Measurements from ENCODE around the gene MDFI. TPM values are rescaled to one million over a fixed set of nuclear protein-coding genes. Genes with fewer than 3 reads are reported as not detected.

MDFI gene
- total and polyA plus RNA-seq, 3 donors from 2014 or later, result 12.9 to 16.0 (median 15.1) TPM

DNA sequence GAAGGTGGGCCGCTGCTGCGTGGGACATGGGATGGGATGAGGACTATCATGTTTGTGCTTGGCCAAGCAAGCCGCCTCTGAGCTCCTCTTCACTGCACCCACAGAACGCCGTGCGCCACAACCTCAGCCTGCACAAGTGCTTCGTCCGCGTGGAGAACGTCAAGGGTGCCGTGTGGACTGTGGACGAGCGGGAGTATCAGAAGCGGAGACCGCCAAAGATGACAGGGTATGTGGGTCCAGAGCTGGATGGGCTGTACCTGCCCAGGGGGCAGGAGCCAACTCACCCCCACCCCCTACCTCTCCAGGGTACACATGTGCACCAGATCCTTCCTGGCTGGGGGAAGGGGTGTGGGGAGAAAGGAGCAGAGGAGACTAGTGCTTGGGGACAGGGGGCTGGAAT, 43.5 kb upstream of the MDFI start:
- no peak overlapping the region for H3K4me3 ChIP-seq
- H3K4me1 ChIP-seq, result peaks cover 3% of the 10 kb centered on the region
- H3K36me3 ChIP-seq (ENCODE audit: low read depth, missing control alignments), result no peaks in the 10 kb centered on the region
- TF ChIP-seq, protein P1, sequence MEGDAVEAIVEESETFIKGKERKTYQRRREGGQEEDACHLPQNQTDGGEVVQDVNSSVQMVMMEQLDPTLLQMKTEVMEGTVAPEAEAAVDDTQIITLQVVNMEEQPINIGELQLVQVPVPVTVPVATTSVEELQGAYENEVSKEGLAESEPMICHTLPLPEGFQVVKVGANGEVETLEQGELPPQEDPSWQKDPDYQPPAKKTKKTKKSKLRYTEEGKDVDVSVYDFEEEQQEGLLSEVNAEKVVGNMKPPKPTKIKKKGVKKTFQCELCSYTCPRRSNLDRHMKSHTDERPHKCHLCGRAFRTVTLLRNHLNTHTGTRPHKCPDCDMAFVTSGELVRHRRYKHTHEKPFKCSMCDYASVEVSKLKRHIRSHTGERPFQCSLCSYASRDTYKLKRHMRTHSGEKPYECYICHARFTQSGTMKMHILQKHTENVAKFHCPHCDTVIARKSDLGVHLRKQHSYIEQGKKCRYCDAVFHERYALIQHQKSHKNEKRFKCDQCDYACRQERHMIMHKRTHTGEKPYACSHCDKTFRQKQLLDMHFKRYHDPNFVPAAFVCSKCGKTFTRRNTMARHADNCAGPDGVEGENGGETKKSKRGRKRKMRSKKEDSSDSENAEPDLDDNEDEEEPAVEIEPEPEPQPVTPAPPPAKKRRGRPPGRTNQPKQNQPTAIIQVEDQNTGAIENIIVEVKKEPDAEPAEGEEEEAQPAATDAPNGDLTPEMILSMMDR (IDR thresholded peaks at IDR 0.05), result no peak
- no peak for TF ChIP-seq POLR2A (IDR thresholded peaks at IDR 0.05)
- H3K27ac ChIP-seq, result no peak overlapping the region
- H3K9me3 ChIP-seq, result no peaks in the 10 kb centered on the region
- DNase-seq, result no peak
- intact Hi-C loops (cut with DNase I; ENCODE audit: low total_unique reads), result loop anchor here (5.0 to 10.0 kb wide), 2 partner anchors 170 to 227 kb away; no protein-coding TSS in a partner anchor
- no peaks in the 10 kb centered on the region for H3K27me3 ChIP-seq
- 92 to 97% methylated on average over 9 to 15 of the region's 15 CpGs for WGBS, 2 donors

DNA sequence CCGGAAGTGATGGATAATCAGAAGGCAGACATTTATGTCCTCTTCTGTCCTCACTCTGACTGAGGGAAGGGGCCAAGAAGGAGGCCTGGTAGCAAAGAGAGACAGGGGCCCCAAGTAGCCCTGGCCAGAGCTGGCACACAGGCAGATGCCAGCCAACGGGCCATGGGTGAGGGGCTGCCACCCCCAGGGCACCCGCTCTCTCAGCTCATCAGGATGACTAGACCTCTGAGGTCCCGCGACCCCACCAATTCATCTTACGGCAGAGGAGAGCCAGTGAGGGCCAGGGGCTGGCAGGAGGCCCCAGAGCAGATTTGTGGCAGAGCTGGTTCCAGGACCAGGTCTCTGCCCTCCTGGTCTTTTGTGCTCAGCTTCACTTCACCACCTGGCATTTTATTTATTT, 43.1 kb upstream of the MDFI start:
- no peaks in the 10 kb centered on the region for H3K36me3 ChIP-seq (ENCODE audit: low read depth, missing control alignments)
- no peak for DNase-seq
- peaks cover 3% of the 10 kb centered on the region for H3K4me1 ChIP-seq
- no peak overlapping the region for H3K4me3 ChIP-seq
- intact Hi-C loops (cut with DNase I; ENCODE audit: low total_unique reads), result loop anchor here (10.0 kb wide), 1 partner anchor 170 kb away; no protein-coding TSS in a partner anchor
- H3K27me3 ChIP-seq, result no peaks in the 10 kb centered on the region
- WGBS, 2 donors, result 92 to 95% methylated on average over 6 of the region's 6 CpGs
- no peaks in the 10 kb centered on the region for H3K9me3 ChIP-seq
- H3K27ac ChIP-seq, result no peak overlapping the region
- TF ChIP-seq, protein P1 (IDR thresholded peaks at IDR 0.05), result no peak
- TF ChIP-seq POLR2A (IDR thresholded peaks at IDR 0.05), result no peak

DNA sequence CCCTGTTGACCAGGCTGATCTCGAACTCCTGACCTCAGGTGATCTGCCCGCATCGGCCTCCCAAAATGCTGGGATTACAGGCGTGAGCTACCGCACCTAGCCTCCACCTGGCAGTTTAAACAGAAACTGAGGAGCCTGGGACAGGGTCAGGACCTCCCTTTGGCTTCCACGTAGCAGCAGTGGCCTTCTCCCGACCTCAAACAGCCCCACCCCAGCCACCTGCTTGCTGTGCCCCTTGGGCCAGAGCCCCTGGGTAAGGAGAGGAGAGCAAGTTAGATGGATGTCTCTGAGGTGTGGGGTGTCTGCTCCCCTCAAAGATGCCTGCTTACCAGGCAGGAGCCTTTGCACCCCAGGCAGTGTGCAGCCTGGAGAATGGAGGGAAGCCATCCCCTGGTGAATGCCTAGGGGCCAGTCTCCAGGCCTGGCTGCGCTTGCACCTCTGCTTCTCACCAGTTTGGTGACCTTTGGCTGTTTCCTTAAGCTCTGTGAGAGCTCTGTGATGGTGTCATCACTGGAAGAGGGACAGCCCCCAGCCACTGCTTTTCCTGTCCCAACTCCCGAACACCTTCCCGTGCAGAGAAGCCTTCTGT, 42.1 kb upstream of the MDFI start:
- 90 to 92% methylated on average over 2 to 10 of the region's 10 CpGs for WGBS, 2 donors
- intact Hi-C loops (cut with DNase I; ENCODE audit: low total_unique reads), result loop anchor here (10.0 kb wide), 1 partner anchor 171 kb away; no protein-coding TSS in a partner anchor
- H3K4me1 ChIP-seq, result peaks cover 3% of the 10 kb centered on the region
- no peaks in the 10 kb centered on the region for H3K9me3 ChIP-seq
- DNase-seq, result no peak
- H3K27me3 ChIP-seq, result no peaks in the 10 kb centered on the region
- no peaks in the 10 kb centered on the region for H3K36me3 ChIP-seq (ENCODE audit: low read depth, missing control alignments)
- TF ChIP-seq, protein P1 (IDR thresholded peaks at IDR 0.05), result no peak
- TF ChIP-seq POLR2A (IDR thresholded peaks at IDR 0.05), result no peak
- H3K4me3 ChIP-seq, result no peak overlapping the region
- no peak overlapping the region for H3K27ac ChIP-seq

DNA sequence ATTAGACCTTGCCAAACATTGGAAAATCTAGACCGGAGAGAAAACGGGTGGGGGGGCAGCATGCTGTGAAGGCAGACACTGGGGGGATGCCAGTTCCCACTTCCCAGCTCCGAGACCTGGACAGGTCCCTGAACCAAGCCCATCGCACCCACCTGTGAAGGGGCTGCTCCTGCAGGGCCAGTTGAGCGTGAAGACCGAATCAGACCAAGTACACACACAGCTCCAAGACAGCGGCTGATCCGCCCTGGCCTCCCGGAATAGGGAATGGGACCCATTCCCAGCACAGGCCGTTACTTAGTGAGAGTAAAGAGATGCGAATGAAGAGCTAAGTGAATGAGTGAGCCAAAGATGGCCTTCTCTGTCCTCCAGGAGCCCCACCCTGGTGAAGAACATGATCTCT, 41.5 kb upstream of the MDFI start:
- H3K36me3 ChIP-seq (ENCODE audit: low read depth, missing control alignments), result no peaks in the 10 kb centered on the region
- WGBS, 2 donors, result 92 to 94% methylated on average over 8 to 11 of the region's 11 CpGs
- no peak overlapping the region for H3K4me3 ChIP-seq
- intact Hi-C loops (cut with DNase I; ENCODE audit: low total_unique reads), result loop anchor here (10.0 kb wide), 1 partner anchor 172 kb away; no protein-coding TSS in a partner anchor
- H3K27me3 ChIP-seq, result no peaks in the 10 kb centered on the region
- no peaks in the 10 kb centered on the region for H3K9me3 ChIP-seq
- DNase-seq, result no peak
- peaks cover 3% of the 10 kb centered on the region for H3K4me1 ChIP-seq
- H3K27ac ChIP-seq, result no peak overlapping the region
- TF ChIP-seq, protein P1 (IDR thresholded peaks at IDR 0.05), result no peak
- TF ChIP-seq POLR2A (IDR thresholded peaks at IDR 0.05), result no peak

All from testis (tissue), 3 donors.